GM12891 (cell line): ENCODE data around the gene DYSF.

ENCODE experiments used
- POLR2A ChIP-seq: IDR thresholded peaks from 2 replicates; pipeline ENCODE4 v1.6.1; 2011; ENCODE audit warnings: low read depth, low read length, control low read depth
- POLR2AphosphoS5 ChIP-seq: IDR thresholded peaks from 2 replicates; pipeline ENCODE4 v1.6.1; 2011; ENCODE audit warnings: low read depth, low read length, control low read depth
- POU2F2 ChIP-seq: IDR thresholded peaks from 2 replicates; pipeline ENCODE4 v1.6.1; 2011; ENCODE audit warnings: low read depth, mild to moderate bottlenecking, control low read depth, low read length, moderate library complexity
- SPI1 ChIP-seq: IDR thresholded peaks from 2 replicates; pipeline ENCODE4 v1.6.1; 2011; ENCODE audit warnings: low read depth, low read length, control low read depth
- TAF1 ChIP-seq: IDR thresholded peaks from 2 replicates; pipeline ENCODE4 v1.6.1; 2011; ENCODE audit warnings: low read depth, low read length, control low read depth

DNA sequence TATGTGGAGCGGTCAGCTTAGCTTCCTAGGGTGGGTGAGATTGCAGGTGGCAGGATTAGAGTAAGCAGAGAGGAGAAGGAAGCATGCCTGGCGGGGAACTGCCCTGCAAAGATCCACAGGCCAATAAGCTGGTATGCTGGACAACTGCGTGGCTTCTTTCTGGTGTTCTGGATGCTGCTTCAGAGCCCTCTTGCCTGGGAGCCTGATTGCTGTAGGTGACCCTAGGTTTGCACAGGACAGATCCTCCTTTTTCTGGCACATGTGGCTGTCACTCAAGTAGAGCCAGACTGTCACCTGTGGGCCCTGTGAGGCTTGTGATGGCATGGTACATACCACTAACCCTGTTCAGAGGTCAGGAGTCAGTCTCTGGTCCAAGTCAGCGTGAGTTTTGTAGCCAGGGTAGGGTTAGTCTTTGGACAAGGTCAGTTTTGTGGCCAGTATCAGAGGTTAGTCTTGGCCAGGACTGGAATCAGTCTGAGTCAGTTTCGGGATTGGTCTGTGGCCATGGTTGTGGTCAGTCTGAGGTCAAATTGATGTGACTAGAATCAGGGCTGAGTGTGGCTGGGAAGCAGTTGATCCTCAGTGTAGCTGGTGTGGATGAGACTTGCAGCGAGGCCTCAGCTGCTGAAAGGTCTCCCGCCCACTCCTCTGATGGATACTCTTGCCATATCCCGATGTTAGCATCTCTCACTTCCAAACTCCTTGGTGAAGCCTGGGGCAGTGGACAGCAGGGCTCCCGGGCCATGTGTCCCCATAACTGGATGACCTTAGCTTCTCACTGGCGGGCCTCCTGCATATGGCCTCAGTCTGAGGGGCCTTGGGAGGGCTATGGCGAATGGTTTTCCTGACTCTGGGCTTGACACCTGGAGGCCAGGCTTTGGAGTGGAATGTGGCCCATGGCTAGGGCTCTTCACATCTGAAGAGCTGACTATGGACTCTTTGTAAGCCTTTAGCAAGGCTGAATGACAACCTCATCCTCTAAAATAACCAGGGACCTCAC lies 260.5 kb downstream of the DYSF start:
- TF ChIP-seq TAF1 (no peak), POLR2A (no peak), POLR2AphosphoS5 (no peak), POU2F2 (no peak), SPI1 (no peak)
